Germinal center (tissue), 1 donor: ENCODE measurements around the gene CHST15.
"Not testable (repeated sequence)": the region's sequence is repeated elsewhere in the genome, so short reads cannot be mapped to it uniquely, and the experiment has no call there.

Experiments used
- DNase-seq: peaks from one replicate; pipeline ENCODE4 v3.0.0; 2012; ENCODE audit warnings: mixed read lengths, low spot score

CHST15 gene

GRCh38 chr10:124124123-124124768 lies 30.8 kb upstream of the CHST15 start:
- DNase-seq = peak; percentile 83

GRCh38 chr10:124123156-124123555 lies 29.8 kb upstream of the CHST15 start:
- DNase-seq = no peak

- DNase-seq = no peak
Measured at GRCh38 chr10:124122211-124122610, 28.8 kb upstream of the CHST15 start.

GRCh38 chr10:124120410-124121061 lies 27.1 kb upstream of the CHST15 start:
- no peak for DNase-seq

- DNase-seq = peak; percentile 49
Measured at GRCh38 chr10:124119946-124120345, 26.5 kb upstream of the CHST15 start.

GRCh38 chr10:124119216-124119615 lies 25.8 kb upstream of the CHST15 start:
- DNase-seq = no peak

GRCh38 chr10:124117833-124118232 lies 24.4 kb upstream of the CHST15 start:
- no peak for DNase-seq

GRCh38 chr10:124117511-124117785 lies 24.1 kb upstream of the CHST15 start:
- no peak for DNase-seq

GRCh38 chr10:124116771-124117510 lies 23.5 kb upstream of the CHST15 start:
- no peak for DNase-seq

GRCh38 chr10:124114696-124115095 lies 21.3 kb upstream of the CHST15 start:
- DNase-seq = no peak

- no peak for DNase-seq
Measured at GRCh38 chr10:124112891-124113580, 19.6 kb upstream of the CHST15 start.

GRCh38 chr10:124110882-124111281 lies 17.5 kb upstream of the CHST15 start:
- DNase-seq = no peak

GRCh38 chr10:124109261-124109660 lies 15.9 kb upstream of the CHST15 start:
- DNase-seq = no peak

- DNase-seq = no peak
Measured at GRCh38 chr10:124107072-124107471, 13.7 kb upstream of the CHST15 start.

GRCh38 chr10:124106241-124106879 lies 13.0 kb upstream of the CHST15 start:
- peak; percentile 69 for DNase-seq

GRCh38 chr10:124105594-124105993 lies 12.2 kb upstream of the CHST15 start:
- peak; percentile 51 for DNase-seq

- DNase-seq = no peak
Measured at GRCh38 chr10:124105045-124105444, 11.6 kb upstream of the CHST15 start.

- no peak for DNase-seq
Measured at GRCh38 chr10:124104011-124104627, 10.7 kb upstream of the CHST15 start.

GRCh38 chr10:124101351-124101750 lies 8.0 kb upstream of the CHST15 start:
- no peak for DNase-seq

- DNase-seq = not testable (repeated sequence)
Measured at GRCh38 chr10:124100651-124101050, 7.3 kb upstream of the CHST15 start.

- DNase-seq = no peak
Measured at GRCh38 chr10:124100124-124100523, 6.7 kb upstream of the CHST15 start.

- DNase-seq = no peak
Measured at GRCh38 chr10:124099604-124100003, 6.2 kb upstream of the CHST15 start.
